Endothelial cell (in vitro differentiated cells): ENCODE data around the gene ACOT8. TPM values are rescaled to one million over a fixed set of nuclear protein-coding genes. Genes with fewer than 3 reads are reported as not detected.

Experiments
- DNase-seq: peaks from one replicate; pipeline ENCODE4 v3.0.0; 2021; ENCODE audit warnings: low spot score
- H3K27ac Mint-ChIP-seq: one replicate; pipeline ENCODE4 v1.8.0; 2021; ENCODE audit warnings: mixed read lengths, inconsistent platforms; ENCODE audit not compliant: unreplicated experiment
- H3K27me3 Mint-ChIP-seq: one replicate; pipeline ENCODE4 v1.8.0; 2021; ENCODE audit warnings: mild to moderate bottlenecking, moderate library complexity, mixed read lengths, inconsistent platforms; ENCODE audit not compliant: unreplicated experiment
- H3K36me3 Mint-ChIP-seq: one replicate; pipeline ENCODE4 v1.8.0; 2021; ENCODE audit warnings: mild to moderate bottlenecking, low read depth, mixed read lengths, inconsistent platforms; ENCODE audit not compliant: unreplicated experiment
- H3K4me1 Mint-ChIP-seq: one replicate; pipeline ENCODE4 v1.8.0; 2021; ENCODE audit warnings: mild to moderate bottlenecking, mixed read lengths, inconsistent platforms; ENCODE audit not compliant: unreplicated experiment
- H3K4me3 Mint-ChIP-seq: one replicate; pipeline ENCODE4 v1.8.0; 2021; ENCODE audit warnings: mild to moderate bottlenecking, mixed read lengths, inconsistent platforms; ENCODE audit not compliant: unreplicated experiment
- H3K9me3 Mint-ChIP-seq: one replicate; pipeline ENCODE4 v1.8.0; 2021; ENCODE audit warnings: mixed read lengths, inconsistent platforms; ENCODE audit not compliant: unreplicated experiment
- total RNA-seq: library from RNA; stranded (reverse); fragmentation: NEBNext Ultra II Directional; extraction: Animal tissue kit (Norgen Biotek cat#: 25700); gene quantifications from one replicate; pipeline ENCODE4 v1.2.1, GENCODE V29; 2021; ENCODE audit not compliant: unreplicated experiment
- TF ChIP-seq, protein P1 (sequence below): fragments of 200-600 bp; sonication (generic); IDR thresholded peaks from one replicate; pipeline ENCODE4 v1.5.0; 2021; ENCODE audit warnings: antibody characterized with exemption; ENCODE audit not compliant: unreplicated experiment

Gene ACOT8
- total RNA-seq, 1 donor from 2014 or later, result 25.3 TPM

DNA sequence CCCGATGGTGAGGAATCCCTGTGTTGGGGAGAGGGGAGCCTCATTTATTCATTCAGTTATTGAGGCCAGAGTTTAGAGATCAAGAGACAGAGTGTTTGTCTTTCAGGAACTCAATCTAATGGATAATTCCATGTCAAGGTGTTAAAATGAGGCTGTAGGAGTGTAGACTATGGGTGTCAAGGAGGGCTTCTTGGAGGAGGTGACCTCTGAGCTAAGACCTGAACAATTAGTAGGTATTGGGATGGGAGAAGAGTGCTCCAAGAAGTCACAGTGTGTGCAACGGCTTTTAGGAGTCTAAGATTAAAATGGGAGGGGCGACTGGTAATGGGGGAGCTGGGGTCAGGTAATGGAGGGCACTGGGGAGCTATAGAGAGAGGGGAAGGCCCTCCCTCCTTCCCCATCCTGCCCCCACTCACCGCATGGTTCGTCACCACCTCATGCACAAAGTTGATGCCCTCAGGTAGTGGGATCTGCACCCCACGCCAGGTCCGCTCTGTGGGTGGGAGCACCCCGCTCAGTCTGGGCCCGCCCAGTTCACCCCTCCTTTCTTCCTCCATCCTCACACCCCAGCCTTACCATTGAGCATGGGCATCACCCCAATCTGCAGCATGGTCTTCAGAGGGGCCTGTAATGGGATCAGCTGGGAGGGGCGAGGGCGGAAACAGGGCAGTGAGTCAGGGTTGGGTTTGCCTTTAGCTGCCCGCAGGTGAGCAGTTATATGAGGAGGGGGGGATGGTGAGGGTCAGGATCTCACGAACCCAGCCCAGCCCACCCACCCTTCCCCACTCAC, 42.0 kb upstream of the ACOT8 start:
- H3K27me3 Mint-ChIP-seq, result peaks cover 1% of the 10 kb centered on the region
- no peaks in the 10 kb centered on the region for H3K9me3 Mint-ChIP-seq
- no peak for DNase-seq
- H3K4me1 Mint-ChIP-seq, result no peaks in the 10 kb centered on the region
- TF ChIP-seq, protein P1, sequence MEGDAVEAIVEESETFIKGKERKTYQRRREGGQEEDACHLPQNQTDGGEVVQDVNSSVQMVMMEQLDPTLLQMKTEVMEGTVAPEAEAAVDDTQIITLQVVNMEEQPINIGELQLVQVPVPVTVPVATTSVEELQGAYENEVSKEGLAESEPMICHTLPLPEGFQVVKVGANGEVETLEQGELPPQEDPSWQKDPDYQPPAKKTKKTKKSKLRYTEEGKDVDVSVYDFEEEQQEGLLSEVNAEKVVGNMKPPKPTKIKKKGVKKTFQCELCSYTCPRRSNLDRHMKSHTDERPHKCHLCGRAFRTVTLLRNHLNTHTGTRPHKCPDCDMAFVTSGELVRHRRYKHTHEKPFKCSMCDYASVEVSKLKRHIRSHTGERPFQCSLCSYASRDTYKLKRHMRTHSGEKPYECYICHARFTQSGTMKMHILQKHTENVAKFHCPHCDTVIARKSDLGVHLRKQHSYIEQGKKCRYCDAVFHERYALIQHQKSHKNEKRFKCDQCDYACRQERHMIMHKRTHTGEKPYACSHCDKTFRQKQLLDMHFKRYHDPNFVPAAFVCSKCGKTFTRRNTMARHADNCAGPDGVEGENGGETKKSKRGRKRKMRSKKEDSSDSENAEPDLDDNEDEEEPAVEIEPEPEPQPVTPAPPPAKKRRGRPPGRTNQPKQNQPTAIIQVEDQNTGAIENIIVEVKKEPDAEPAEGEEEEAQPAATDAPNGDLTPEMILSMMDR, result no peak
- H3K36me3 Mint-ChIP-seq, result peaks cover 13% of the 10 kb centered on the region
- peak overlapping the region; percentile 40 for H3K4me3 Mint-ChIP-seq
- H3K27ac Mint-ChIP-seq, result no peak overlapping the region

DNA sequence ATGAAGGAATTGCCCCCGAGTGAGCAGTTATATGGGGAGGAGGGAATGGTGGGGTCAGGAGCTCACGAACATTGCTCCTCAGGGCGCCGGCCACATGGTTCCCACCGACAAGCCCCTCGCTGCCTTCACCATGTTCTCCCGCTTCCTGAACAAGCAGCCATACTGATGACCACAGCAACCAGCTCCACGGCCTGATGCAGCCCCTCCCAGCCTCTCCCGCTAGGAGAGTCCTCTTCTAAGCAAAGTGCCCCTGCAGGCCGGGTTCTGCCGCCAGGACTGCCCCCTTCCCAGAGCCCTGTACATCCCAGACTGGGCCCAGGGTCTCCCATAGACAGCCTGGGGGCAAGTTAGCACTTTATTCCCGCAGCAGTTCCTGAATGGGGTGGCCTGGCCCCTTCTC, 41.1 kb upstream of the ACOT8 start:
- Mint-ChIP-seq H3K9me3 (no peaks in the 10 kb centered on the region), H3K27ac (no peak overlapping the region), H3K27me3 (peaks cover 6% of the 10 kb centered on the region), H3K36me3 (peaks cover 20% of the 10 kb centered on the region), H3K4me1 (no peaks in the 10 kb centered on the region), H3K4me3 (no peak overlapping the region)
- TF ChIP-seq, protein P1, result no peak
- DNase-seq, result no peak

DNA sequence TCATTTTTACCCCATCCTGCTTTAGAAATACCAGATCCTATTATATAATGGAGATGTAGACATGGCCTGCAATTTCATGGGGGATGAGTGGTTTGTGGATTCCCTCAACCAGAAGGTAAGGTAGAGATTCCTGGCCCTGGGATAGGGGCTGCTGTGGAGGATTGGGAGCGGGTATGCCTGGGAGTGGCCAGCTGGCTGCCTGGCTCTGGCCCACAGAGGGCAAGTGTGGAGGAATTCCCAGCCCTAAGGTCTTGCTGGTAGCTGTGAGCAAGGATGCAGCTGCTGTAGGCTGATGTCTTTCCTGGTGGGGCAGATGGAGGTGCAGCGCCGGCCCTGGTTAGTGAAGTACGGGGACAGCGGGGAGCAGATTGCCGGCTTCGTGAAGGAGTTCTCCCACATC, 40.5 kb upstream of the ACOT8 start:
- Mint-ChIP-seq H3K9me3 (no peaks in the 10 kb centered on the region), H3K4me3 (no peak overlapping the region), H3K4me1 (peaks cover under 1% of the 10 kb centered on the region), H3K27ac (no peak overlapping the region), H3K36me3 (peaks cover 20% of the 10 kb centered on the region), H3K27me3 (peaks cover 6% of the 10 kb centered on the region)
- TF ChIP-seq, protein P1, result no peak
- DNase-seq, result no peak

DNA sequence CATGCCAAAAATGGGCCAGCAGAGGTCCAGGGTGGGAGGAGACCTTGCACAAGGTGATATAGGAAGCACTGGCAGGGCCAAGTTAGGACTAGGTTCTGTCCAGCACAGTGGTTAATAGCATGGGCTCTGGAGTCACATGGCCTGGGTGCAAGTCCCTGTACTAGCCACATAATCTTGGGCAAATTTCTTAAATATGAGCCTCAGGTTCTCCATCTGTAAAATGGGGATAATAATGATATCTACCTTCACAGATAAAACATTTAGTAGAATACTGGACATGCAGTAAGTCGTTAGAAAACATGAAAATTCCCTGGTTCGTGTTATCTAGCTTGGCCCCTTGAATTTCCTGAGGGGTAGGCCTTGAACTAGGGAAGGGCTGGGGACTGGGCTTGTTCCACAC, 40.1 kb upstream of the ACOT8 start:
- Mint-ChIP-seq H3K27ac (no peak overlapping the region), H3K4me1 (peaks cover 4% of the 10 kb centered on the region), H3K9me3 (no peaks in the 10 kb centered on the region), H3K27me3 (peaks cover 9% of the 10 kb centered on the region), H3K36me3 (peaks cover 20% of the 10 kb centered on the region), H3K4me3 (no peak overlapping the region)
- TF ChIP-seq, protein P1, result no peak
- DNase-seq, result no peak

DNA sequence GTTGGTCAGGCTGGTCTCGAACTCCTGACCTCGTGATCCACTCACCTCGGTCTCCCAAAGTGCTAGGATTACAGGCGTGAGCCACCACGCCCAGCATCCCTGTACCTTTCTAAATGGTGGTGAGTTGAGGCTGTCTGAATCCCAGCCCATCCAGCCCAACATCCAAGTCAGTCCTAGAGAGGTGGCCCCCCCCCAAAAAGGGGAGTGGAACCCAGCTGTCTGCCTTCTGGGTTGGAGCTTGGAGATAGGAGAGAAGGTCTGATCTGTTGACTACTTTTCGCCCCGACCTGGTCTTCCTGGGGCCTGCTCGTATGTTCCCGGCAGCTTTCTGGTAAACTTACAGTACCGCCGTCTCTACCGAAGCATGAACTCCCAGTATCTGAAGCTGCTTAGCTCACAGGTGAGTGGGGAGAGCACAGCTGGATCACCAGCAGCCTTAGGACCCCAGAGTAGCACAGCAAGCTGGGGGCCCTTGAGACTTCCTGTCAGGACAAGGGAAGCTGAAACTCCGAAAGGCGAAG, 39.5 kb upstream of the ACOT8 start:
- Mint-ChIP-seq H3K9me3 (no peaks in the 10 kb centered on the region), H3K4me1 (peaks cover 8% of the 10 kb centered on the region), H3K27ac (no peak overlapping the region), H3K36me3 (peaks cover 20% of the 10 kb centered on the region), H3K4me3 (no peak overlapping the region), H3K27me3 (peaks cover 12% of the 10 kb centered on the region)
- no peak for DNase-seq
- TF ChIP-seq, protein P1, result no peak
